ENCODE data around the gene FOXJ2. TPM values are rescaled to one million over a fixed set of nuclear protein-coding genes. Genes with fewer than 3 reads are reported as not detected.
"Not testable (repeated sequence)": the region's sequence is repeated elsewhere in the genome, so short reads cannot be mapped to it uniquely, and the experiment has no call there.

Gene FOXJ2
- total RNA-seq, 2 experiments from 2014 or later, result 19.3 to 20.3 TPM

- ChIA-PET POLR2A (no interaction called here), CTCF (no interaction called here)
Observed at GRCh38 chr12:8018666-8019581, 13.6 kb upstream of the FOXJ2 start.

GRCh38 chr12:8026291-8026900, 6.1 kb upstream of the FOXJ2 start:
- POLR2A ChIA-PET, result interaction anchor here (0.6 to 1.7 kb wide), 3 partner anchors 36 to 90 kb away, joined by 3 to 7 read pairs (median 3); no protein-coding TSS in a partner anchor
- CTCF ChIA-PET, result interaction anchor here (1.0 kb wide), 1 partner anchor 52 kb away, joined by 3 read pairs; no protein-coding TSS in a partner anchor

GRCh38 chr12:8027856-8028255, 4.7 kb upstream of the FOXJ2 start:
- CTCF ChIA-PET, result interaction anchor here (1.1 to 1.3 kb wide), 2 partner anchors 17 to 42 kb away, joined by 3 read pairs; no protein-coding TSS in a partner anchor
- POLR2A ChIA-PET, result interaction anchor here (0.7 to 1.7 kb wide), 5 partner anchors 8 to 1022 kb away, joined by 4 to 9 read pairs (median 4); no protein-coding TSS in a partner anchor

GRCh38 chr12:8028267-8028666, 4.2 kb upstream of the FOXJ2 start:
- CTCF ChIA-PET, result interaction anchor here (1.1 to 1.3 kb wide), 2 partner anchors 17 to 42 kb away, joined by 3 read pairs; no protein-coding TSS in a partner anchor

GRCh38 chr12:8030189-8030588, 2.3 kb upstream of the FOXJ2 start:
- ChIA-PET POLR2A (no interaction called here), CTCF (no interaction called here)

More at GRCh38 chr12:8028267-8028666, 4.2 kb upstream of the FOXJ2 start:
- POLR2A ChIA-PET, result interaction anchor here (0.7 to 1.7 kb wide), 3 partner anchors 29 to 1022 kb away, joined by 4 to 9 read pairs (median 7); no protein-coding TSS in a partner anchor

- POLR2A ChIA-PET, result not testable (repeated sequence)
- CTCF ChIA-PET, result interaction anchor here (0.7 kb wide), 2 partner anchors 34 to 219 kb away, joined by 3 to 4 read pairs; no protein-coding TSS in a partner anchor
Observed at GRCh38 chr12:8031017-8031416, 1.5 kb upstream of the FOXJ2 start.

- POLR2A ChIA-PET, result interaction anchor here (1.4 kb wide), 1 partner anchor 99 kb away, joined by 5 read pairs; no protein-coding TSS in a partner anchor
Observed at GRCh38 chr12:8031872-8032241, 659 bp upstream of the FOXJ2 start.

GRCh38 chr12:8033153-8034044, 883 bp downstream of the FOXJ2 start:
- ChIA-PET CTCF (interaction anchor here (0.7 to 1.9 kb wide), 4 partner anchors 13 to 169 kb away, joined by 3 to 5 read pairs (median 4); no protein-coding TSS in a partner anchor), POLR2A (interaction anchor here (0.6 kb wide), 1 partner anchor 104 kb away, joined by 3 read pairs; no protein-coding TSS in a partner anchor)

More at GRCh38 chr12:8031872-8032241, 659 bp upstream of the FOXJ2 start:
- CTCF ChIA-PET, result interaction anchor here (0.6 to 1.9 kb wide), 3 partner anchors 38 to 168 kb away, joined by 3 to 5 read pairs (median 4); no protein-coding TSS in a partner anchor

GRCh38 chr12:8034802-8035201, 2.3 kb downstream of the FOXJ2 start:
- ChIA-PET POLR2A (no interaction called here), CTCF (interaction anchor here (1.0 to 1.2 kb wide), 2 partner anchors 12 to 101 kb away, joined by 3 to 5 read pairs; no protein-coding TSS in a partner anchor)

GRCh38 chr12:8035440-8036010, 3.0 kb downstream of the FOXJ2 start:
- POLR2A ChIA-PET, result interaction anchor here (1.1 kb wide), 1 partner anchor 8 kb away, joined by 4 read pairs; no protein-coding TSS in a partner anchor
- CTCF ChIA-PET, result interaction anchor here (1.2 kb wide), 1 partner anchor 102 kb away, joined by 3 read pairs; no protein-coding TSS in a partner anchor

GRCh38 chr12:8036346-8036745, 3.8 kb downstream of the FOXJ2 start:
- CTCF ChIA-PET, result no interaction called here
- POLR2A ChIA-PET, result interaction anchor here (0.9 to 1.1 kb wide), 2 partner anchors 9 to 45 kb away, joined by 4 read pairs; no protein-coding TSS in a partner anchor

- ChIA-PET POLR2A (interaction anchor here (0.9 kb wide), 1 partner anchor 46 kb away, joined by 4 read pairs; no protein-coding TSS in a partner anchor), CTCF (interaction anchor here (1.3 to 2.3 kb wide), 3 partner anchors 9 to 121 kb away, joined by 3 to 9 read pairs (median 4); no protein-coding TSS in a partner anchor)
Observed at GRCh38 chr12:8037046-8037663, 4.6 kb downstream of the FOXJ2 start.

- CTCF ChIA-PET, result interaction anchor here (1.3 to 2.3 kb wide), 3 partner anchors 8 to 122 kb away, joined by 3 to 9 read pairs (median 4); no protein-coding TSS in a partner anchor
Observed at GRCh38 chr12:8037947-8038346, 5.4 kb downstream of the FOXJ2 start.

GRCh38 chr12:8038659-8039114, 6.2 kb downstream of the FOXJ2 start:
- CTCF ChIA-PET, result interaction anchor here (1.0 to 2.3 kb wide), 3 partner anchors 39 to 123 kb away, joined by 3 to 9 read pairs (median 4); no protein-coding TSS in a partner anchor
- POLR2A ChIA-PET, result no interaction called here

More at GRCh38 chr12:8037947-8038346, 5.4 kb downstream of the FOXJ2 start:
- POLR2A ChIA-PET, result no interaction called here

- ChIA-PET CTCF (interaction anchor here (0.6 to 1.6 kb wide), 2 partner anchors 38 to 82 kb away, joined by 3 to 6 read pairs; no protein-coding TSS in a partner anchor), POLR2A (interaction anchor here (0.6 to 0.7 kb wide), 2 partner anchors 38 to 74 kb away, joined by 3 read pairs; no protein-coding TSS in a partner anchor)
Observed at GRCh38 chr12:8040791-8041190, 8.3 kb downstream of the FOXJ2 start.

- POLR2A ChIA-PET, result interaction anchor here (0.6 kb wide), 1 partner anchor 27 kb away, joined by 3 read pairs; no protein-coding TSS in a partner anchor
Observed at GRCh38 chr12:8045952-8046944, 13.7 kb downstream of the FOXJ2 start.

More at GRCh38 chr12:8045952-8046944, 13.7 kb downstream of the FOXJ2 start:
- CTCF ChIA-PET, result interaction anchor here (0.6 to 6.1 kb wide), 10 partner anchors 8 to 180 kb away, joined by 3 to 40 read pairs (median 4); no protein-coding TSS in a partner anchor
